ENCODE results near the gene GNAQ. TPM values are rescaled to one million over a fixed set of nuclear protein-coding genes. Genes with fewer than 3 reads are reported as not detected.

The GNAQ gene
- total and polyA plus RNA-seq, 2 of the 13 experiments (the other 11 are each of a cell fraction or from before 2014, with no cell fraction given): 16.5 to 17.7 TPM

GRCh38 chr9:78004478-78005229, 27.0 kb downstream of the GNAQ start (continued):
- TF ChIP-seq MAX (IDR thresholded peaks at IDR 0.05): no peak
- TF ChIP-seq ZFP62 (CRISPR knock-in tag; IDR thresholded peaks at IDR 0.05): no peak
- peak; percentile 73; the same call in 1 of the 2 replicates for TF ChIP-seq AHDC1 (CRISPR knock-in tag; IDR thresholded peaks at IDR 0.05; ENCODE audit: borderline replicate concordance)
- TF ChIP-seq FOXM1 (CRISPR knock-in tag; IDR thresholded peaks at IDR 0.05): no peak
- TF ChIP-seq, protein P1, sequence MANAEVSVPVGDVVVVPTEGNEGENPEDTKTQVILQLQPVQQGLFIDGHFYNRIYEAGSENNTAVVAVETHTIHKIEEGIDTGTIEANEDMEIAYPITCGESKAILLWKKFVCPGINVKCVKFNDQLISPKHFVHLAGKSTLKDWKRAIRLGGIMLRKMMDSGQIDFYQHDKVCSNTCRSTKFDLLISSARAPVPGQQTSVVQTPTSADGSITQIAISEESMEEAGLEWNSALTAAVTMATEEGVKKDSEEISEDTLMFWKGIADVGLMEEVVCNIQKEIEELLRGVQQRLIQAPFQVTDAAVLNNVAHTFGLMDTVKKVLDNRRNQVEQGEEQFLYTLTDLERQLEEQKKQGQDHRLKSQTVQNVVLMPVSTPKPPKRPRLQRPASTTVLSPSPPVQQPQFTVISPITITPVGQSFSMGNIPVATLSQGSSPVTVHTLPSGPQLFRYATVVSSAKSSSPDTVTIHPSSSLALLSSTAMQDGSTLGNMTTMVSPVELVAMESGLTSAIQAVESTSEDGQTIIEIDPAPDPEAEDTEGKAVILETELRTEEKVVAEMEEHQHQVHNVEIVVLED (CRISPR knock-in tag; IDR thresholded peaks at IDR 0.05; ENCODE audit: borderline replicate concordance): no peak
- no peak for TF ChIP-seq ZNF335 (CRISPR knock-in tag; IDR thresholded peaks at IDR 0.05)
- no peak for TF ChIP-seq ZNF468 (CRISPR knock-in tag; IDR thresholded peaks at IDR 0.05)
- TF ChIP-seq IKZF1 (IDR thresholded peaks at IDR 0.05): no peak
- no peak for TF ChIP-seq ZNF350 (CRISPR knock-in tag; IDR thresholded peaks at IDR 0.05; ENCODE audit: borderline replicate concordance, low read depth)
- TF ChIP-seq SOX13 (IDR thresholded peaks at IDR 0.05): no peak
- peak in 1 of 2 experiments; percentile 42; a peak in 1 of 4 replicates for TF ChIP-seq SOX13 (CRISPR knock-in tag; conservative IDR thresholded peaks at IDR 0.05 in 1 of 2, IDR thresholded peaks at IDR 0.05 in 1 of 2)
- TF ChIP-seq CENPBD1 (CRISPR knock-in tag; IDR thresholded peaks at IDR 0.05; ENCODE audit: borderline replicate concordance, low read depth): no peak
- TF ChIP-seq ZNF644 (CRISPR knock-in tag; IDR thresholded peaks at IDR 0.05; ENCODE audit: low read depth): peak; percentile 94
- TF ChIP-seq HNRNPK (IDR thresholded peaks at IDR 0.05; ENCODE audit: low read depth, low read length, poor library complexity, severe bottlenecking): no peak
- no peak for TF ChIP-seq PCBP1 (IDR thresholded peaks at IDR 0.05; ENCODE audit: borderline replicate concordance, low read depth, low read length)
- no peak for TF ChIP-seq ATF3 (CRISPR knock-in tag; IDR thresholded peaks at IDR 0.05)
- peak; percentile 90 for TF ChIP-seq ZNF362 (CRISPR knock-in tag; IDR thresholded peaks at IDR 0.05; ENCODE audit: borderline replicate concordance)
- TF ChIP-seq, protein P2, sequence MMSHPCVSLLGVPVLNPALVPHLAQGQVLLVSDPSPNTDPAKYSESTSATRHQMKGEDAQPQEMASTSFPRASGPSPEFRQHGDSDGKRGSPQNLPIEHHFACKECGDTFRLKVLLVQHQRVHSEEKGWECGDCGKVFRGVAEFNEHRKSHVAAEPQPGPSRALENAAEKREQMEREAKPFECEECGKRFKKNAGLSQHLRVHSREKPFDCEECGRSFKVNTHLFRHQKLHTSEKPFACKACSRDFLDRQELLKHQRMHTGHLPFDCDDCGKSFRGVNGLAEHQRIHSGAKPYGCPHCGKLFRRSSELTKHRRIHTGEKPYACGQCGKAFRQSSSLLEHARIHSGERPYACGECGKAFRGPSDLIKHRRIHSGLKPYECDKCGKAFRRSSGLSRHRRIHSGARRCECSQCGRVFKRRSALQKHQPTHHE (CRISPR knock-in tag; IDR thresholded peaks at IDR 0.05; ENCODE audit: borderline replicate concordance): no peak

Measured in HepG2 (cell line).